Thyroid gland (tissue), 4 donors: ENCODE results near the gene SPECC1. TPM values are rescaled to one million over a fixed set of nuclear protein-coding genes. Genes with fewer than 3 reads are reported as not detected.

Experiments used
- DNase-seq, 2 donors: peaks; one replicate each; pipeline ENCODE4 v3.0.0-alpha.2; 2019
- H3K27ac ChIP-seq, 3 donors: fragments of 200-600 bp; sonication (generic); 1 replicate in 2 of 3; 2 replicates in 1 of 3; pipeline ENCODE4 v1.5.1; 2016 to 2019; ENCODE audit warnings: mild to moderate bottlenecking in 1 of 3, moderate library complexity in 1 of 3
- H3K27me3 ChIP-seq: fragments of 200-600 bp; sonication (generic); one replicate; pipeline ENCODE4 v1.5.1; 2019
- H3K36me3 ChIP-seq, 2 donors: fragments of 200-600 bp; sonication (generic); one replicate each; pipeline ENCODE4 v1.5.1; 2016 to 2019
- H3K4me1 ChIP-seq, 2 donors: fragments of 200-600 bp; sonication (generic); one replicate each; pipeline ENCODE4 v1.5.1; 2017 to 2019
- H3K4me3 ChIP-seq, 3 donors: fragments of 200-600 bp; sonication (generic); replicated peaks in 1 of 3; 1 replicate in 2 of 3; 2 replicates in 1 of 3; pipeline ENCODE4 v1.5.1; 2016; ENCODE audit warnings: mild to moderate bottlenecking in 1 of 3
- H3K9me3 ChIP-seq: fragments of 200-600 bp; sonication (generic); one replicate; pipeline ENCODE4 v1.5.1; 2017
- POLR2A ChIP-seq, 2 donors: fragments of 450-650 bp; IDR thresholded peaks; one replicate each; pipeline ENCODE4 v1.6.1; 2017; ENCODE audit warnings: antibody characterized with exemption in 2 of 2, mild to moderate bottlenecking in 2 of 2, moderate library complexity in 1 of 2
- WGBS, 2 donors: methylation state at CpG; one replicate each; pipeline ENCODE4 v1.1.5; 2017; 5-methylcytosine and 5-hydroxymethylcytosine counted together
- intact Hi-C: fragments of 100-400 bp; cut with DNase I; formaldehyde crosslinking; loops from one replicate; pipeline ENCODE4 v1.15.1; 2023
- total RNA-seq, 4 donors: library from RNA; depleted of rRNA; stranded (reverse); fragments of >200 nt; gene quantifications; one replicate each; pipeline ENCODE4 v1.2.3, GENCODE V29; 2016
- TF ChIP-seq, protein P1 (sequence below), 6 experiments: fragments of 200-600 bp in 3 of 6; fragments of 450-650 bp in 3 of 6; sonication (generic) in 3 of 6; IDR thresholded peaks; one replicate each; pipeline ENCODE4 v1.5.1; 2016 to 2019; ENCODE audit warnings: antibody characterized with exemption in 6 of 6, mild to moderate bottlenecking in 2 of 6, inconsistent platforms in 1 of 6, moderate library complexity in 1 of 6

Gene SPECC1
- total RNA-seq, 4 donors from 2014 or later, result 19.8 to 41.5 (median 24.4) TPM

DNA sequence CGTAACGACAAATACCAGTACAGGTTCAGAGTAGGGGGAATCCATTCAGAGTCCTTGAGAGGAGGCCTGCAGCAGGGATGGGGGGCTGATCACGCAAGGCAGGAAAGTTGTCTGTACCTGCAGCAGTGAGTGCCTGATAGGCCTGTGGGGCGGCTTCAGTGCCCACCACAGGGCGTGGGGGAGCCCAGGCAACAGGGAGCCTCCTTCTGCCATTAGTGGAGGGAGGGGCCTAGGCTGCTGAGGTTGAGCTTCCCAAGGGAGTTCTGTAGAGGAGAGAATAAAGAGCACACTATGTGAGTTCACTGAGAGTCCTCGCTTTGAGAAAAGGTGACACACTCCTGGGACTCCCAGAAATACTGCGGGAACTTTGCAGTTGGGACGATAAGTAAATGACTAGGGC is 134.6 kb downstream of the SPECC1 start:
- Histone ChIP-seq H3K27me3 (no peaks in the 10 kb centered on the region), H3K9me3 (no peaks in the 10 kb centered on the region), H3K4me3 (no peak overlapping the region), H3K36me3 (no peaks in the 10 kb centered on the region), H3K27ac (no peak overlapping the region), H3K4me1 (no peaks in the 10 kb centered on the region)
- intact Hi-C loops, result no loop called here
- no peak for DNase-seq
- no peak for TF ChIP-seq POLR2A (IDR thresholded peaks at IDR 0.05)
- TF ChIP-seq, protein P1, sequence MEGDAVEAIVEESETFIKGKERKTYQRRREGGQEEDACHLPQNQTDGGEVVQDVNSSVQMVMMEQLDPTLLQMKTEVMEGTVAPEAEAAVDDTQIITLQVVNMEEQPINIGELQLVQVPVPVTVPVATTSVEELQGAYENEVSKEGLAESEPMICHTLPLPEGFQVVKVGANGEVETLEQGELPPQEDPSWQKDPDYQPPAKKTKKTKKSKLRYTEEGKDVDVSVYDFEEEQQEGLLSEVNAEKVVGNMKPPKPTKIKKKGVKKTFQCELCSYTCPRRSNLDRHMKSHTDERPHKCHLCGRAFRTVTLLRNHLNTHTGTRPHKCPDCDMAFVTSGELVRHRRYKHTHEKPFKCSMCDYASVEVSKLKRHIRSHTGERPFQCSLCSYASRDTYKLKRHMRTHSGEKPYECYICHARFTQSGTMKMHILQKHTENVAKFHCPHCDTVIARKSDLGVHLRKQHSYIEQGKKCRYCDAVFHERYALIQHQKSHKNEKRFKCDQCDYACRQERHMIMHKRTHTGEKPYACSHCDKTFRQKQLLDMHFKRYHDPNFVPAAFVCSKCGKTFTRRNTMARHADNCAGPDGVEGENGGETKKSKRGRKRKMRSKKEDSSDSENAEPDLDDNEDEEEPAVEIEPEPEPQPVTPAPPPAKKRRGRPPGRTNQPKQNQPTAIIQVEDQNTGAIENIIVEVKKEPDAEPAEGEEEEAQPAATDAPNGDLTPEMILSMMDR (IDR thresholded peaks at IDR 0.05), result no peak
- 91 to 92% methylated on average over 8 of the region's 8 CpGs for whole genome bisulfite sequencing, 2 donors

DNA sequence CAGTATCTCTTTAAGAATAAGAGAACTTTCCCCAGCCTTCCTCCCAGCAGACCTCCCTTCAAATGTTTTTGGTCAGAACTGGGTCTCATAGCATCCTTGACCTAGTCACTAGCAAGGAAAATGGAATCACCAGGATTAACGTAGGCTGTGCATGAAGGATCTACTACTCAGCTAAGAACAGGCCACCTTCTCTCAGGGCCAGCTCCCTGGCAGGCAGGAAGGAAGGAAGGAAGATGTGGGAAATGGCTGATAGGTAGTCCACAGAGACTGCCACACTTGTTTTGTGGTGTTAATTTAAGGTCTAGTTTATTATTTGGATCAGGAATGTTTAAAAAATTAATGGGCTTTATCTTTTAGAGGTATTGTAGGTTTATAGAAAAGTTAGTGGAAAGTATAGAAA is 136.4 kb downstream of the SPECC1 start:
- intact Hi-C loops, result no loop called here
- WGBS, 2 donors, result 91 to 100% methylated on average over 1 of the region's 1 CpG
- Histone ChIP-seq H3K4me3 (no peak overlapping the region), H3K36me3 (no peaks in the 10 kb centered on the region), H3K27me3 (no peaks in the 10 kb centered on the region), H3K4me1 (no peaks in the 10 kb centered on the region), H3K9me3 (no peaks in the 10 kb centered on the region), H3K27ac (no peak overlapping the region)
- DNase-seq, result no peak
- TF ChIP-seq, protein P1 (IDR thresholded peaks at IDR 0.05), result no peak
- TF ChIP-seq POLR2A (IDR thresholded peaks at IDR 0.05), result no peak

DNA sequence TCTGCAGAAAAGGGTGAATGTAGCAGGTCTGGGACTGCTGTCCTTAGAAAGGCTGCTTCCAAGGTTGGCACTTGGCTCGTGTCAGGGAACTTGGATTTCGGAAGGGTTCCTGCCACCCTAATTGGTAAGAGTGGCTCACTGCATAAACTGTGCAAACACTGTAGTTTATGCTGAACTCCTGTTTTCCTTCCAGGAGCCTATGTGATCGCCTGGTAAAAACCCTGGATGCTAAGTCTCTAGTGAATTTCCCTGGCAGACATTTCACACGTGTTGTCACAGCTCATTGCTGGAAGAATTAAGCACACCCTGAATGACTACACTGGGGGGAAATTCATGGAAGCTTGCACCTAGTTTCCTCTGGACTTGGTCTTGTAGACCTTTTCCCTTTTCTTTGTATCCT is 140.1 kb downstream of the SPECC1 start:
- DNase-seq, result no peak
- Histone ChIP-seq H3K27me3 (no peaks in the 10 kb centered on the region), H3K36me3 (no peaks in the 10 kb centered on the region), H3K4me1 (no peaks in the 10 kb centered on the region), H3K27ac (no peak overlapping the region), H3K4me3 (no peak overlapping the region), H3K9me3 (no peaks in the 10 kb centered on the region)
- intact Hi-C loops, result no loop called here
- WGBS, 2 donors, result 51 to 68% methylated on average over 4 of the region's 4 CpGs
- TF ChIP-seq POLR2A (IDR thresholded peaks at IDR 0.05), result no peak
- TF ChIP-seq, protein P1 (IDR thresholded peaks at IDR 0.05), result no peak

DNA sequence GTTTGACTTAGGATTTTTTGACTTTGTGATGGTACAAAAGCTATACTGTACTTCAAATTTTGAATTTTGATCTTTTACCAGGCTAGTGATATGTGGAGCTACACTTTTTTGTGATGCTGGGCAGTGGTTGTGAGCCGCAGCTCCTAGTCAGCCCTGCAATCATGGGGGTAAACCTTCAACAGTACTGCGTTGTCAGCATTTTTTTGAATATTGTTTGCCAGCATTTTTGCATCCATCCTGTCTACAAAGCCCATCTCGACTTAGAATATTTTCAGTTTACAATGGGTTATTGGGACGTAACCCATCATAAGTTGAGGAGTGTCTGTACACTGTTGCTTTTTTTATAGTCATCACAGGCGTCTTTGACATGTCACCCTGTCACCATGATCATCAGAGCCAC is 142.0 kb downstream of the SPECC1 start:
- H3K27ac ChIP-seq, result no peak overlapping the region
- WGBS, 2 donors, result 92 to 95% methylated on average over 5 of the region's 5 CpGs
- intact Hi-C loops, result no loop called here
- no peak for DNase-seq
- no peaks in the 10 kb centered on the region for H3K9me3 ChIP-seq
- H3K4me1 ChIP-seq, result no peaks in the 10 kb centered on the region
- H3K27me3 ChIP-seq, result no peaks in the 10 kb centered on the region
- no peaks in the 10 kb centered on the region for H3K36me3 ChIP-seq
- TF ChIP-seq, protein P1 (IDR thresholded peaks at IDR 0.05), result no peak
- no peak for TF ChIP-seq POLR2A (IDR thresholded peaks at IDR 0.05)
- no peak overlapping the region for H3K4me3 ChIP-seq

DNA sequence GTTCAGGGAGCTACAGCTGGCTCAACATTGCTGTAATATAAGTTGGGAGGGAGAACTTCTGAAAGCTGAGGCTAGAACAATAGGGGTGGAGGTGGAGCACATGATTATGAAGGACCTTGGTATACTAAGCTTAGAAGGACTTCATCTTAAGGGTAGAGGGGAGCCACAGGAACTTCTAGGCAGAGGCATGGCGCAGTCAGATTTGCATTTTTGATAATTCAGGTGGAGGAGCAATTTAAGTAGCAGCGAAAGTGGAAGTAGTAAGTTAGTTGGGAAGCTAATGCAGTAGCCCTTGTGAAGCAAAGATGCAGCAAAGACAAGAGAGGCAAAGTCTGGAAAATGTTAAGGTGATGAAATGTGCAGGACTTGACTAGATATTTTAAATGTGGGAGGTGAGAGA is 144.1 kb downstream of the SPECC1 start:
- H3K4me1 ChIP-seq, result peaks cover 5 to 7% of the 10 kb centered on the region in 2 donors
- H3K27ac ChIP-seq, result no peak overlapping the region
- H3K9me3 ChIP-seq, result no peaks in the 10 kb centered on the region
- TF ChIP-seq, protein P1 (IDR thresholded peaks at IDR 0.05), result no peak
- TF ChIP-seq POLR2A (IDR thresholded peaks at IDR 0.05), result no peak
- 95% methylated on average over 2 of the region's 2 CpGs for WGBS, 2 donors
- DNase-seq, result no peak
- no peaks in the 10 kb centered on the region for H3K36me3 ChIP-seq
- intact Hi-C loops, result no loop called here
- no peaks in the 10 kb centered on the region for H3K27me3 ChIP-seq
- H3K4me3 ChIP-seq, result no peak overlapping the region
